Small intestine (tissue), 7 donors: ENCODE measurements around the gene CACYBP. TPM values are rescaled to one million over a fixed set of nuclear protein-coding genes. Genes with fewer than 3 reads are reported as not detected.
"Not testable (repeated sequence)": the region's sequence is repeated elsewhere in the genome, so short reads cannot be mapped to it uniquely, and the experiment has no call there.

Experiments used
- DNase-seq, 2 donors: peaks; one replicate each; pipeline versions ENCODE4 v3.0.0 to v3.0.0-alpha.2; 2013
- FAIRE-seq: peaks from 2 replicates; lab custom pipeline; 2012; peaks lifted over from hg19 to GRCh38; lab: Jason Lieb, UNC
- H3K27ac ChIP-seq, 3 donors: one replicate each; pipeline ENCODE4 v1.5.1; 2013; ENCODE audit warnings: low read length in 2 of 3, mild to moderate bottlenecking in 2 of 3, control low read depth in 1 of 3, inconsistent platforms in 1 of 3, low read depth in 1 of 3, moderate library complexity in 1 of 3
- H3K27me3 ChIP-seq, 3 donors: one replicate each; pipeline ENCODE4 v1.6.1; 2013; ENCODE audit warnings: low read length in 3 of 3, inconsistent platforms in 1 of 3; ENCODE audit not compliant: control insufficient read depth in 3 of 3, insufficient read depth in 3 of 3
- H3K36me3 ChIP-seq, 3 donors: one replicate each; pipeline ENCODE4 v1.6.1; 2013; ENCODE audit warnings: low read length in 3 of 3, inconsistent platforms in 1 of 3, low read depth in 1 of 3, mild to moderate bottlenecking in 1 of 3, moderate library complexity in 1 of 3; ENCODE audit not compliant: control insufficient read depth in 3 of 3, insufficient read depth in 2 of 3
- H3K4me1 ChIP-seq, 3 donors: one replicate each; pipeline ENCODE4 v1.6.1; 2013; ENCODE audit warnings: low read length in 2 of 3, inconsistent platforms in 1 of 3, low read depth in 1 of 3, mild to moderate bottlenecking in 1 of 3, moderate library complexity in 1 of 3; ENCODE audit not compliant: control insufficient read depth in 3 of 3, insufficient read depth in 2 of 3
- H3K4me3 ChIP-seq, 3 donors: one replicate each; pipeline ENCODE4 v1.5.1; 2013; ENCODE audit warnings: low read length in 3 of 3, control low read depth in 1 of 3, inconsistent platforms in 1 of 3, low read depth in 1 of 3, mild to moderate bottlenecking in 1 of 3, moderate library complexity in 1 of 3
- H3K9me3 ChIP-seq, 2 donors: one replicate each; pipeline ENCODE4 v1.6.1; 2013; ENCODE audit warnings: low read depth in 1 of 2, low read length in 1 of 2; ENCODE audit not compliant: control insufficient read depth in 2 of 2, insufficient read depth in 1 of 2
- WGBS, 3 donors: extraction: QIAGEN DNeasy Blood & Tissue Kit; methylation state at CpG; one replicate each; pipeline ENCODE4 v1.1.7; 2013; 5-methylcytosine and 5-hydroxymethylcytosine counted together
- polyA plus RNA-seq, 4 donors: library from polyadenylated mRNA; stranded (reverse) in 3 of 4; unstranded in 1 of 4; fragments of 200-250 nt in 3 of 4; fragments of 120-200 nt in 1 of 4; gene quantifications; one replicate each; pipeline versions ENCODE4 v1.2.1 to v1.2.3, GENCODE V29; 2013
- donor health status: healthy with polysubstance abuse.
- donor health status: control.
- donor health status: control.
- donor health status: Bipolar disorder and iron deficiency.
- donor health status: healthy.

The CACYBP gene
- polyA plus RNA-seq, 4 donors = 42.4 to 99.8 (median 73.2) TPM

DNA sequence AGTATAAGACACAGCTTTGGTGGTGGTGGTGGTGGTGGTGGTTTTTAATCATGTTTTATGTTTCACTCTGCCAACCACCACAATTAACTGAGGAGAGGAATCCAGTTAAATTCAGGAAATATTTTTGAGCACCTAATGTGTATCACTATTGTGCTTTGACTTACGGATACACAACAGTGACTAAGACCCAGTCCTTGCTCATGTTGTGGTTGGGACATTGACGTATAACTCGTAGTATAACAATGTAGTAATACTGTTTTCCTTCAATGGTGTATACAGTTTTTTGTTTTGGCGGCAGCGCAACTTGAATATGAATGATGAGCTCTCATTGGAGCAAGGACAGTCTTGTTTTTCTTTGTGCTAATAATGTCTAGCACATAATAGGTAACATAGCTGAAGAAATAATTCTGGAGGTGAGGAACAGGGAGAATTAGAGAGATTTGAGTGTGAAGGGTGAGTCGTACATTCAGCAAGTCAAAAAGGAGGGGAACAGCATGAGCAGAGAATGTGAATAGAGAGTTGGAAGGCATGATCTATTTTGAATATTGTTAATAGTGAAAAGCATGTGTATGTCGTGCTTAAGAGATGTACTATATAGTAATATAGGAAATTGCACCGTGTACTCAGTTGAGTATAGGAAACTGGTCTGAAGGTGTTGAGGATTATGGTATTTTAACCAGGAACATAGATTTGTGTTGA, 5.5 kb downstream of the CACYBP start:
- no peak for FAIRE-seq
- Histone ChIP-seq H3K4me3 (no peak overlapping the region), H3K36me3 (peaks cover 5 to 13% (median 9%) of the 10 kb centered on the region in 3 donors), H3K4me1 (no peaks in the 10 kb centered on the region), H3K27ac (no peak overlapping the region), H3K27me3 (no peaks in the 10 kb centered on the region), H3K9me3 (no peaks in the 10 kb centered on the region)
- DNase-seq = no peak
- 87 to 88% (median 88%) methylated on average over 8 of the region's 8 CpGs for whole genome bisulfite sequencing, 3 donors

DNA sequence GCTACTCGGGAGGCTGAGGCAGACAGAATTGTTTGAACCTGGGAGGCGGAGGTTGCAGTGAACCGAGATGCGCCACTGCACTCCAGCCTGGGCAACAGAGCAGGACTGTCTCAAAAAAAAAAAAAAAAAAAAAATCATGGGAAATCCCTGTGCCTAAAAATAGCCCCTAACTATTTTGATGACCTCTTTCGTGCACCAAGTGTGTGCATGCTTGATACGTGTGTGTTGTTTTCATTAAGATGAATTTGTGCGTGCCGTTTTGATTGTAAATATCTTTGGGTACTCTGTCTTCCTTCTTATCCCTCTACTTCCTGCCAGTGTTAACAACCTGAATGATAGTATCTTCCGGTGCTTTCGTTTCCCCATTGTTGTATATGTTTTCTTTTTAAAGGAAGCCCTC, 9.8 kb downstream of the CACYBP start:
- Histone ChIP-seq H3K27me3 (no peaks in the 10 kb centered on the region), H3K4me1 (no peaks in the 10 kb centered on the region), H3K9me3 (no peaks in the 10 kb centered on the region), H3K27ac (no peak overlapping the region), H3K4me3 (no peak overlapping the region), H3K36me3 (peaks cover 17 to 29% (median 23%) of the 10 kb centered on the region in 3 donors)
- 81 to 91% (median 88%) methylated on average over 10 of the region's 10 CpGs for WGBS, 3 donors
- FAIRE-seq (no peak), DNase-seq (no peak)

DNA sequence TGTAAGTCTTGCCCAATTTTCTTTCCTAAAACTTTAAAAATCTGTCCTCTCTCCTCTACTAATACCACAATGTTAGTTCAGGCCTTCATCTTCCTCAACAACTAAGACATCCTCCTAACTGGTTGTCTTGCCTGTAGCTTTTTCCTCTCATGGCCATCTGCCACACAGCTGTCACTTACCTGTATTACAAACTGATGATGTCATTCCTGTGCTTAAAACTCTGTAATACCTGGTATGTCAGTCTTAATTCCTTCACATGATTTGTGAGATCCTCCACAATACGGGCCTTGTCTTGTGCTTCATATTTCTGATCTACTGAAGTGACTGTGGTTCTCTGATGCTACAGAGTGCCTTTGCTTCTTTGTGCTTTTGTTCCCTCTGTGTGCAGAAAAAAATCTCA, 13.7 kb downstream of the CACYBP start:
- Histone ChIP-seq H3K4me3 (no peak overlapping the region), H3K4me1 (no peaks in the 10 kb centered on the region), H3K9me3 (no peaks in the 10 kb centered on the region), H3K27me3 (no peaks in the 10 kb centered on the region), H3K36me3 (peaks cover 28 to 36% (median 30%) of the 10 kb centered on the region in 3 donors), H3K27ac (no peak overlapping the region)
- 65 to 91% (median 66%) methylated on average over 1 of the region's 1 CpG for WGBS, 3 donors
- FAIRE-seq (no peak), DNase-seq (no peak)

DNA sequence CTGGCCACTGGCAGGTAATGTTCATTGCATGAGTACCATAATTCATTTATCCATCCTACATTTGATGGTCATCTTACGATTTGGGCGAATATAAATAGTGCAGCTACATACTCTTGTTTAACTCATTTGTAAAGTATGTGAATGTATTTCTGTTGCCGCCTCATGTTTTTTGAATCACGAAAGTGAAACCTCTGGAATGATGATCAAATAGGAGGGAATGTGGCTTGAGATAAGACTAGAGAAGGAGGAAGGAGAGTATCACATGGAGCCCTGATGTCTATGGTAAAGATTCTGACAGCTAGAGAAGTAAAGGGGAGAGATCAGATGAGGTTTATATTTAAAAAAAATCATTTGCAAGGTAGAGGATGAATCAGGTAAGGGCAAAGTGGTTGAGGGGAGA, 15.5 kb downstream of the CACYBP start:
- WGBS, 3 donors = 83 to 84% (median 84%) methylated on average over 4 of the region's 4 CpGs
- Histone ChIP-seq H3K36me3 (peaks cover 24 to 34% (median 27%) of the 10 kb centered on the region in 3 donors), H3K27me3 (no peaks in the 10 kb centered on the region), H3K4me3 (no peak overlapping the region), H3K4me1 (no peaks in the 10 kb centered on the region), H3K9me3 (no peaks in the 10 kb centered on the region), H3K27ac (no peak overlapping the region)
- no peak for DNase-seq
- FAIRE-seq = no peak

DNA sequence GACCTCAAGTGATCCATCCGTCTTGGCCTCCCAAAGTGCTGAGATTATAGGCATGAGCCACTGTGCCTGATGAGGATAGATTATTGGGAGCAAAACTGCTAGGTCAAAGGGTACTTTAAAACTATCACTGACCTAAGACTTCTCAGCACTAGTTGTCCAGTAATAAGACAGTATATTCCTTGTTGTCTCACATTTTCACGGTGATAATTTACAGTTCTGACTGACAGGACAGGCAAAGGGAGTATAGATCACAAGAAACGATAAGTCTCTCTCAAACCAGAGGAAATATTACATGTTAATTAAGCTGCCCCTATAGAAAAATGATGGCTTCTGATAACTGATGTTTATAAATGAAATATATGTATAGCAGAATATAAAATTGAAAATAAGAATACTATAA, 19.8 kb downstream of the CACYBP start:
- Histone ChIP-seq H3K36me3 (peaks cover 9 to 22% (median 13%) of the 10 kb centered on the region in 3 donors), H3K9me3 (no peaks in the 10 kb centered on the region), H3K4me1 (no peaks in the 10 kb centered on the region), H3K4me3 (no peak overlapping the region), H3K27ac (no peak overlapping the region), H3K27me3 (no peaks in the 10 kb centered on the region)
- FAIRE-seq = no peak
- WGBS, 3 donors = 83 to 93% (median 89%) methylated on average over 3 of the region's 3 CpGs
- no peak for DNase-seq

DNA sequence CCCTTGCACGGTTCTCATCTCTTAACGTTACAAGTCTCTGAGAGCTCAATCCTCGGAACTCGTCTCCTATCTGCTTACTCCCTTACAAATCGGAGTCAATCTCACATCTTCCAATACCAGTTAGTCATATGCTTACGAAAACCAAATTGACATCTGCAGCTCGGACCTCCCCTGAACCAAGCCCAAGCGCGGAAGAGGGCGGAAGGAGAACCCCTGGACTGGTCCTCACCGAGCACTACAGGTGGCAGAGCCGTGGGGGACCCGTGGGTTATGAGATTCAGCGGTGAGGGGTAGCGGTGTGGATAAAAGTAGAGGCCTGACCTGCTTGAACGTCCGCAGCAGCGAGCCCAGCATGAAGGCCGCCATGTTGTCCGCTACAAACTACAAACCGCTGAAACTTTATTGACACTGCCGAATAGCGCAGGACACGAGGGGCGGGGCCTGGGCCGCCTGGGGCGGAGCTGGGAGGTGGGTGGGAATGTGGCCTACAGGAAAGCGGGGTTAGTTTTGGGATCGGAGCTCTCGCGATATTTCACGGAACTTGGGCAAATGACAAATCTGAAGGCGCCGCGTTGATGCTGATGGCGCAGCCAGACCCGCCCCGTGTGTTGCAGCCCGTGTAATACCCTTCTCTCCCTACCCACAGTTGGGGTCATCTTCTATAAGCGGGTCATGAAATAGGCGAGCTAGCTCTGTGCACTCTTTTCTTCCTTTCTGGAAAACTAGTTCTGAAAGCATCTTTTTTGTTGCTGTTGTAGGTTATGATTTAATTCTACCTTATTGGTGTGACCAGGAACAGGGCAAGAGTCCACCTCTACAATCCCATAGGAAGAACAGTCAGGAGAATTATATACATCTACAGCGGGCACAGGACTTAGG, 23.5 kb downstream of the CACYBP start, which contains the start of gene MRPS14:
Gene MRPS14 (minus strand): TSS at position 383 of the 879 bp plus-strand sequence. CDS start 17 bp downstream, at position 366.
- DNase-seq = peak; percentile 97 to 99
- peak within 1 kb of the TSS; percentile 73 to 96 (median 92) for H3K4me3 ChIP-seq
- H3K27ac ChIP-seq = peak within 1 kb of the TSS; percentile 71 to 95 (median 83)
- no peaks in the 10 kb centered on the region for H3K36me3 ChIP-seq
- FAIRE-seq = no peak
- no peaks in the 10 kb centered on the region for H3K9me3 ChIP-seq
- WGBS, 3 donors = 2 to 4% (median 3%) methylated on average over 42 of the region's 42 CpGs
- H3K4me1 ChIP-seq = no peaks in the 10 kb centered on the region
- H3K27me3 ChIP-seq = no peaks in the 10 kb centered on the region

DNA sequence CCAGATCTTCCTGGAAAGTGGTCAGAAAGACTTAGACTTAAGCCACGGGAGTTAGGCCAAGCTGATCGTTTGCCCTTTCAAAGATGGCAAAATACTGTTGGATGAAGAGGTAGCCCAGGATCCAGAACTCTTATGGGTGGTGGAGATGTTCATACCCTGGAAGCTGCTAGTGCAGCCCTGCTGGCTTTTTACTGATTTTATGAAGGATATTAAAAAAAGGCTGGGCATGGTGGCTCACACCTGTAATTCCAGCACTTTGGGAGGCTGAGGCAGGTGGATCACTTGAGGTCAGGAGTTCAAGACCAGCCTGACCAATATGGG, 24.1 kb downstream of the CACYBP start:
- not testable (repeated sequence) for H3K4me1 ChIP-seq, H3K9me3 ChIP-seq, H3K27me3 ChIP-seq, H3K36me3 ChIP-seq, DNase-seq, FAIRE-seq
- WGBS, 3 donors = 86 to 95% (median 93%) methylated on average over 2 of the region's 2 CpGs
- Histone ChIP-seq H3K4me3 (peak overlapping the region in 1 of 3 donors; percentile 96), H3K27ac (peak overlapping the region; percentile 45 to 83 (median 67))

DNA sequence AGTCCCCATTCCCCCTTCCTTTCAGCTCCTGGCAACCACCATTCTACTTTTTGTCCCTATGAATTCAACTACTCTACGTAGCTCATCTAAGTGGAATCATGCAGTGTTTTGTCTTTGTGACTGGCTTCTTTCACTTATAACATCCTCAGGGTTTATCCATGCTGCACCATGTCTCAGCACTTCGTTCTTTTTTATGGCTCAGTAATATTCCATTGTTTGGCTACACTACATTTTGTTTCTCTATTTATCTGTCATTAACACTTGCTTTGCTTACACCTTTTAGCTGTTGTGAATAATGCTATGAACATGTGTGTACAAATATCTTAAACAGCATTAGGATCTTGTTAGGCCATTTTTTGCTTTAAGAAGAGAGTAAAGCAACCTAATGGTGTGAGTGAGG, 25.0 kb downstream of the CACYBP start:
- FAIRE-seq = no peak

More for the DNA sequence above, 25.0 kb downstream of the CACYBP start:
- no peaks in the 10 kb centered on the region for H3K27me3 ChIP-seq
- peaks cover 0 to 7% (median 0%) of the 10 kb centered on the region in 3 donors for H3K4me1 ChIP-seq
- H3K36me3 ChIP-seq = no peaks in the 10 kb centered on the region
- no peak overlapping the region for H3K4me3 ChIP-seq
- DNase-seq = no peak
- 92 to 97% (median 96%) methylated on average over 2 of the region's 2 CpGs for WGBS, 3 donors
- H3K27ac ChIP-seq = no peak overlapping the region
- H3K9me3 ChIP-seq = no peaks in the 10 kb centered on the region
